T-helper 2 cell (primary cell): Measurements from ENCODE around the gene HGFAC.
"Not testable (repeated sequence)": the region's sequence is repeated elsewhere in the genome, so short reads cannot be mapped to it uniquely, and the experiment has no call there.

Source experiments
- DNase-seq, 5 experiments: peaks; one replicate each; pipeline versions ENCODE4 v3.0.0 to v3.0.0-alpha.2; 2012 to 2022
- total RNA-seq, 2 donors: gene quantifications; one replicate each; lab custom pipeline; 2026; lab: John Stamatoyannopoulos, UW

Gene HGFAC
- 0.27 to 0.31 reads per million in 2 donors for total RNA-seq

GRCh38 chr4:3441501-3442459, at the start of gene HGFAC:
Gene HGFAC, plus strand, starts transcription at chr4:3441968. Its CDS starts 34 bp downstream, at chr4:3442002.
- peak in 1 of 5 experiments; percentile 2 for DNase-seq

DNA sequence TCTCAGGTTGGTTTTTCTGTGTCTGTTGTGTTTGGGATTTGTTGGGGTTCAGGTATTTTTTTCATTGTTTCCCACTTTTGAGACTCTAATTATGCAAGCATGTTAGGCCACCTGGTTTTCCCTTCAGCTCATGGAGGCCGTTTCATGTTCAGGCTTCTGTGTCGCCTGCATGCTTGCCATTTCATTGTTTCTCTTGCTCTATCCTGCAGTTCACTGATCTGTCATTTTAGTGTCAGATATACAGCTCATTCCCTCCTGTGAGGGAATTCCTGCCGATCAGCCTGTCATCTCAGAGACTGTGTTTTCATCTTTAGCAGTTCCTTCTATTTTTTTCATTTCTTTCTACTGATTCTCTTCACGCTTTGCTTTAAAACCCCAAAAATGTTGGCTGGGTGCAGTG, 49.4 kb upstream of the HGFAC start:
- DNase-seq: no peak

DNA sequence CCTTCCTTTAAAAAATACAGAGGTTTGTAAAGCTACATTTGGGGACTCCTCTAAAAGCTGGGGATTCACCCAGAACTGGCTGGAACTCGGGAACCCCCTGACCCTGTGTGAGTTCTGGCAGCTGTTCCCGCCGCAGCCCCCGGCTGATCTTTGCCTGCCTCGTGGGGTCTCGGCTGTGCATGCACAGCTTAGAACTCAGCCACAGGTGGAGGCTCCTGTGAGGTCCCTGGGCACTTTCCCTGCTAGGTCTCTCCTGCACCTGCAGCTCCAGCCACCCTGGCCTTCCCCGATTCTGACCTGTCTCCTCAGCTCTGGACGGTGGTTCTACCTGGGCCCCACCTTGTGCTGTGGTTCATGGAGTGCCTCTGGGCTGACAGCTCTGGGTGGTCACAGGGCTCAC, 48.6 kb upstream of the HGFAC start:
- no peak for DNase-seq

- DNase-seq: no peak
Measured at GRCh38 chr4:3396600-3396999, 45.2 kb upstream of the HGFAC start.

GRCh38 chr4:3397128-3397527, 44.6 kb upstream of the HGFAC start:
- no peak for DNase-seq

DNA sequence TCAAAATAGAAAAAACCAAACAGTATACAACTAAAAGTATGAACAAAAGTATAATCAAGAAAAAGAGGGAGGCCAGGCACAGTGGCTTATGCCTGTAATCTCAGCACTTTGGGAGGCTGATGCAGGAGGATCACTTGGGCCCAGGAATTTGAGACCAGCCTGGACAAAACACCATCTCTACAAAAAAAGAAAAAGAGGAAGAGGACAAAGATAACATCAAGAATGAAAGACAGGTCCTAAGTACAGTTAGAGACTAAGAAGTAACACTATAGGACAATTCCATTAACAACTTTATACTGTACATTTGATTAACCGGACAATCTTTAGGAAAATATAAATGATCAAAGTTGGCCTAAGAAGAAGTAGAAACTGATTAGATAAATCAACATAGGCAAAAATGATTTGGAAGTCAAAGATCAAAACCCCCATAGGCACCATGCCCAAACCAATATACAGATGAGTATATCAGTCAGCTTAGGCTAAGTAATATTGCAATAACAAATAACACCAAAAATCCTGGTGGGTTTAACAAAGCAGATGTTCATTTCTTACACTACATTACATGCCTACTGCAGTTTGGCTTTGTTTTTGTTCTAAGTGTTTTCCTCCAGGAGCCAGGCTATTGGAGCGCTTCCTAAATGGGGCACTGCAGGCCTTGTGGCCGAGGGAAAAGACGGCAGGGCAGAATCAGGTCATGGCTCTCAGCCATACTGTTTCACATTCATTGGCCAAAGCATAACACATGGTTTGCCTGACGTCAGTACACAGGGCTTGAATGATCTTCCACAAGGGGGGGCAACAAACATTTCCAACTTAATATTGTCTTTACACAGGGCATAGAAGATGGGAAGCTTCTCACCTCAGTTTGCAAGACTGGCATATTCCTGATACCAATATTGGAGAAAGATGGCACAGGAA, 42.2 kb upstream of the HGFAC start:
- peak in 1 of 5 experiments; percentile 31 for DNase-seq

DNA sequence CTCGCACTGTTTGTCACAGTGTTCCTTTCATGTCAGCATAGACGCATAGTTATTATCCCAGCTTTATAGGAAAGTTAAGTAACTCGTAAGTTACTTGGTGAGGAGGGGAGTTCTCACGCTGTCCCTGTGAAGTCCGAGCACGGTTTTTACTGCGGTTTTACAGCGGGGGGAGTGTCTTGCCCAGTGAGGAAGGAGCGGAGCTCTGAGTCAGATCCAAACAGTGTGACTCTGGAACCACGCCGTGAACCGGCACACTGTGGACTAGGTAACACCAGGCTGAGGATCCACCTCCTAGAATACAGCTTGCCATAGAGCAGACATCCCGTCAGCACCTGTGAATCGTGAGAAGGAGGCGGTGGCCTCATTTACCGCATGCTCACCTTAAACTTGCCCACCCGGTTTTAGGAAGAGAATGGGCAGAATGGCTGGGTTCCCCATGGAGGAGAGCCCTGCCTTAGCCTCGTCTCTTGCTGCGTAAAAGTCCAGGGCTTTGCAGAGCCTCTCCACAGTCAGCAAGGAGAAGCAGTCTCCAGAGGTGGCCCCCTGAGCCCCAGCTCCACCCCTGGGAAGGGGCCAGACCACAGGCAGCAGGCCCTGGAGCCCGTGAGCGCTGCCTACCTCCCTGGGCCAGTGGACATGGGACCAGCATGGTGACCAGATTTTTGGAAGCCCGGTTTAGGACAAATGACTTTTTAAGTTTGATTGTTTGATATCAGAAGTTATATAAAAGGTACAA, 40.2 kb upstream of the HGFAC start:
- DNase-seq: no peak

DNA sequence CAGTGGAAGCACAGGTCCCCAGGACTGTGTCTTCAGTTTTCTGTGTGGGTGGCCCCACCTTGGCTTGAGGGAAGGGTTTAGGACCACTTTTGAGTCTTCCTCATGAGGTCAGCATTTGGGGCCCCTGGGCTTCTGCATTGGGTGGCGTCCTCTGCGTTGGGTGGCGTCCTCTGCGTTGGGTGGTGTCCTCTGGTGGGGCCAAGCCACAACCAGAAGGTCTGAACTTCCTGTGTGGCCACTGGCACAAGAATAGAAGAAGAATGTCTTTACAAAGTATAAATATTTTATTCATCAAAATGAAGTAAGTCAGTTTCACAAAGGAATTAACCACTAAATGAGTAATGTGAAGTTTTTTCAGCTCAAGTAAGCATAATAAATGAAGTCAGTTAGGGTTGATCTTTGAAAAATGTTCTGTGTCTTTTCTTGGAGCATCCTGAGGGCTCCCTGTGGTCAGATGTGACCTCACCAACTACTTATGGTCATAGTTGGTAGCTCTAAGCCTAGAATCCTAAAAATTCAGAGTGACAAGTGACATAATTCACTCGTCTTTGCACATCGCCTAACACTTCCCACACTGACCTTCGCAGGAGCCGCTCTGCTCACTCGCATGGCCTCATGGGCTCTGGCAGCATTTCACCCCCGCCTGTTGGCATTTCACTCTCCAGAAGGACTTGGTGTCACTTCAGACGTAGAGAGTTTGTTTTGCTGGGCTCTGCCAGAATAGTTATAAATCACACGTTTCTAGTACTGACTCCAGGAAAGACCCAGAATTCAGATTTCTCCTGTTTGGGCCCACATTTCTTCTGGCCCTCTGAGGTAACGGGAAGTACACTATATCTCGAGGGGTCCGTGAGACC, 39.0 kb upstream of the HGFAC start:
- no peak for DNase-seq

DNA sequence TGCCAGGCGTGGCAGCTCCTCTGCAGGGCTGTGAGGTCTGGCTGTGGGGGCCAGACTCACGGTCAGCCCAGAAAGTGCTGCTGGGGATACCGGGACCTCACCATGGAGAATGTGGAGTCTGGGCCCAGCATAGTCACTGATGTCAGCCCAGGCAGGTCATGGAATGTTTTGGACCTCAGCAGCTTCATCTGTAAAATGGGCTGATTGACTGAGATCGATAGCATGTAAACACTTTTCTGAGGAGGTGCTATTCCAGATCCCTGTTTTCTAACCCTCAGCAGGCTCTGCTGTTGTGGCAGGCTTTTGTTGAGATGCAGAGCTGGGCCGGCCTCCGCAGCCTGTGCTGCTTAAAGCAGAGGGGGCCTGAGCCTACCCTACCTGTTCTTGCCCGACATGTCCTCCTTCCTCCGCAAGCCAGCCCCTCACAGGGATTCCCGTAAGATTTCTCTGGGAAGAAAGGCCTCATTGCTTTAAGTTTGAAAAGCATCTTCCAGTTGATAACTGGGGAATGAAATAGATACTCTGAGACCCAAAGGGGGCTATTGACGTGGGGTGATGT, 38.3 kb upstream of the HGFAC start:
- DNase-seq: no peak

- no peak for DNase-seq
Measured at GRCh38 chr4:3404546-3404945, 37.2 kb upstream of the HGFAC start.

DNA sequence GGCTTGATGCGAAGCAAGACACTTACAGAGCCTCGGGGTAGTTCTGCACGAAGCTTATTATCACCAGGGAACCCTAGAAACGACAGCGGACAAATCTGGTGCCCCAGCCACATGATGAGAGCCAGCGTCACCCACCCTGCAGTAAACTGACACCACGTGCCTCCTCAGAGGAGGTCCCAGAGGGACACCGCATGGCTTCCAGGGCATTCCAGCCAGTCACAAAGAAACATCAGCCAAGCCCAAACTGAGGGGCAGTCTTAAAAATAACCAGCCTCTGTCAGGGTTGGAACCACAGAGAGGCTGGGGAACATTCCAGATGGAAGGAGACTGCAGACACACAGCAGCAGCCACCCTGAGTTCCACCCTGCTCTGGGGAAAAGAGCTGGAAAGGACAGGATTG, 36.6 kb upstream of the HGFAC start:
- no peak for DNase-seq

DNA sequence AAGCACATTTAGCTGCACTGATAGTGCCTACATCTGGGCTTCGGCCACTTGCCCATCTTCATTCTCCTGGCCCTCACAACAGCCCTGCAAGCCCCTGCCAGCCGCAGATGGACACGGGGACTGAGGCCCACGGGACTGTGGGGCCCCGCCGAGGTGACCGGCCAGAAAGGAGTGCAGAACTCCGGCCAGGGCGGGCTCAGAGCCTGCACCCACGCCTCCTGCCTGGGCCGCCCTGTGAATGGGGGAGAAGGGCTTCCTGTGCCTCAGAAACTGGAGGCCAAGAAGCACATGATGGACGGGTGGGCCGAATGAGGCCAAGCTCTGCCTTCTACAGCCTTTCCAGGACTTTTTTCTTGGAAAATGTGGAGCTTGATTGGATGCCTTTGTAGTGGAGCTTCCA, 35.7 kb upstream of the HGFAC start:
- no peak for DNase-seq

DNA sequence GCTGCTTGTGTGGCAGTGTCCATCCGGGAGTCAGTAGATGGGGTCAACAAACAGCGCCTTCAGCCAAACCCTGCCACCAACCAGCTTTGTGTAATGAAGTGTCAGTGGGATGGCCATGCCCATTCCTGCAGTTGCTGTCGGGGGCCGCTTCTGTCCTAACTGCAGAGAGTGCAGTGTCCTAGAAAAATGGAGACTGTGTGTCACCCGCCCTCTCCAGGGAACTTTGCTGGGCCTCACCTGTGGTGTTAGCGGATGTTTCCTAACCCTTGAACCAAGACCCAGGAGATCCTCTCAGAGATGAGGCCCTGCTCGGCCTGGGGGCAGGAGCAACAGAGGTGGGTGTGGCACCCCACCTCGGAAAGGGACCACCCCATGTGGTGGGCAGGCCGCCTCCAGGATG, 35.3 kb upstream of the HGFAC start:
- no peak for DNase-seq

GRCh38 chr4:3407171-3407771, 34.5 kb upstream of the HGFAC start:
- no peak for DNase-seq

- DNase-seq: no peak
Measured at GRCh38 chr4:3407930-3408792, 33.6 kb upstream of the HGFAC start.

- no peak for DNase-seq
Measured at GRCh38 chr4:3408793-3409330, 32.9 kb upstream of the HGFAC start.

GRCh38 chr4:3409571-3410091, 32.1 kb upstream of the HGFAC start:
- no peak for DNase-seq

GRCh38 chr4:3410401-3411135, 31.2 kb upstream of the HGFAC start:
- no peak for DNase-seq

DNA sequence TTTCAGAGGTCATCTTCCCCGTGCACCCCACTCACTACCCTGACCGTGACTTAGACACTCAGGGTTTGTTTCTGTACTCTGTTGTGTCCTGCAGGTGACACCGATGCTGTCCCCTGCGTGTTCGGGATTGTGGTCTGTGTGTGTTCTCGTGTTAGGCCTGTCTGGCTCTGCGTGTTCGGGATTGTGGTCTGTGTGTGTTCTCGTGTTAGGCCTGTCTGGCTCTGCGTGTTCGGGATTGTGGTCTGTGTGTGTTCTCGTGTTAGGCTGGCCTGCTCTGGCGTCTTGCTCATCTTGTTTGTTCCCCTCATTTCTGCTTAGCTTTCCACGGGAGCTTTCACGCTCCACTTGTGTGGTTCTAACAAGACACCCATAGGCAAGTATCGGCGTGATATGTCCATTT, 30.6 kb upstream of the HGFAC start:
- not testable (repeated sequence) for DNase-seq
